Trophoblast cell (in vitro differentiated cells and primary cell): ENCODE measurements around the gene PDE4D.
A peak's percentile ranks its signal among the peaks of the same experiment; 100 is the strongest.

Experiments
- DNase-seq, 2 donors: peaks; one replicate each; pipeline ENCODE4 v3.0.0-alpha.2; 2016
- H2AFZ ChIP-seq: 2 replicates; pipeline ENCODE4 v1.6.1; 2013; ENCODE audit warnings: low read length, moderate library complexity, mild to moderate bottlenecking; ENCODE audit not compliant: insufficient read depth, poor library complexity
- H2AK5ac ChIP-seq: 2 replicates; pipeline ENCODE4 v1.6.1; 2013; ENCODE audit warnings: mild to moderate bottlenecking, low read length
- H2BK120ac ChIP-seq: 2 replicates; pipeline ENCODE4 v1.6.1; 2013; ENCODE audit warnings: low read length, mild to moderate bottlenecking, moderate library complexity; ENCODE audit not compliant: insufficient read depth, poor library complexity
- H2BK12ac ChIP-seq: 2 replicates; pipeline ENCODE4 v1.6.1; 2013; ENCODE audit warnings: mild to moderate bottlenecking, low read length, moderate library complexity
- H2BK5ac ChIP-seq: 2 replicates; pipeline ENCODE4 v1.6.1; 2013; ENCODE audit warnings: low read length, low read depth, moderate library complexity, mild to moderate bottlenecking; ENCODE audit not compliant: poor library complexity
- H3K14ac ChIP-seq: 2 replicates; pipeline ENCODE4 v1.6.1; 2013; ENCODE audit warnings: mild to moderate bottlenecking, low read length
- H3K18ac ChIP-seq: 2 replicates; pipeline ENCODE4 v1.6.1; 2013; ENCODE audit warnings: mild to moderate bottlenecking, low read length
- H3K23ac ChIP-seq: 2 replicates; pipeline ENCODE4 v1.6.1; 2013; ENCODE audit warnings: low read length
- H3K27ac ChIP-seq: 2 replicates; pipeline ENCODE4 v1.5.1; 2013; ENCODE audit warnings: low read depth, mild to moderate bottlenecking, inconsistent platforms, low read length, moderate library complexity
- H3K27me3 ChIP-seq: 2 replicates; pipeline ENCODE4 v1.6.1; 2013; ENCODE audit warnings: inconsistent platforms, mild to moderate bottlenecking, low read length, moderate library complexity; ENCODE audit not compliant: insufficient read depth
- H3K36me3 ChIP-seq, 2 experiments: 1 replicate in 1 of 2; 2 replicates in 1 of 2; pipeline ENCODE4 v1.6.1; 2013; ENCODE audit warnings: low read length in 2 of 2, mild to moderate bottlenecking in 2 of 2, moderate library complexity in 1 of 2; ENCODE audit not compliant: insufficient read depth in 2 of 2, control insufficient read depth in 1 of 2
- H3K4ac ChIP-seq: 2 replicates; pipeline ENCODE4 v1.6.1; 2013; ENCODE audit warnings: low read depth, mild to moderate bottlenecking, low read length, moderate library complexity
- H3K4me1 ChIP-seq, 2 experiments: 1 replicate in 1 of 2; 2 replicates in 1 of 2; pipeline ENCODE4 v1.6.1; 2013; ENCODE audit warnings: low read length in 2 of 2, mild to moderate bottlenecking in 2 of 2, moderate library complexity in 1 of 2; ENCODE audit not compliant: insufficient read depth in 2 of 2, control insufficient read depth in 1 of 2
- H3K4me2 ChIP-seq: 2 replicates; pipeline ENCODE4 v1.6.1; 2013; ENCODE audit warnings: inconsistent platforms, mild to moderate bottlenecking, low read length, moderate library complexity
- H3K4me3 ChIP-seq: 2 replicates; pipeline ENCODE4 v1.5.1; 2013; ENCODE audit warnings: mild to moderate bottlenecking, low read depth, low read length, inconsistent platforms
- H3K79me1 ChIP-seq: one replicate; pipeline ENCODE4 v1.6.1; 2013; ENCODE audit warnings: low read length
- H3K79me2 ChIP-seq: 2 replicates; pipeline ENCODE4 v1.6.1; 2013; ENCODE audit warnings: low read length, mild to moderate bottlenecking; ENCODE audit not compliant: control insufficient read depth, insufficient read depth, poor library complexity
- H3K9ac ChIP-seq: 2 replicates; pipeline ENCODE4 v1.6.1; 2013; ENCODE audit warnings: mild to moderate bottlenecking, low read length
- H3K9me3 ChIP-seq: 2 replicates; pipeline ENCODE4 v1.6.1; 2013; ENCODE audit warnings: low read depth, mild to moderate bottlenecking, control low read depth, inconsistent platforms, low read length; ENCODE audit not compliant: insufficient read depth
- H4K12ac ChIP-seq: 2 replicates; pipeline ENCODE4 v1.6.1; 2013; ENCODE audit warnings: low read depth, mild to moderate bottlenecking, low read length, moderate library complexity
- H4K8ac ChIP-seq: 2 replicates; pipeline ENCODE4 v1.6.1; 2013; ENCODE audit warnings: low read depth, mild to moderate bottlenecking, low read length, moderate library complexity
- H4K91ac ChIP-seq: one replicate; pipeline ENCODE4 v1.6.1; 2013; ENCODE audit warnings: low read depth, mild to moderate bottlenecking, low read length, moderate library complexity
- WGBS: extraction: QIAGEN DNeasy Blood & Tissue Kit; methylation state at CpG from one replicate; pipeline ENCODE4 v1.1.7; 2013; ENCODE audit warnings: missing lambda C conversion rate; ENCODE audit not compliant: insufficient read length, insufficient coverage; ENCODE audit errors: extremely low coverage; 5-methylcytosine and 5-hydroxymethylcytosine counted together

The PDE4D gene

DNA sequence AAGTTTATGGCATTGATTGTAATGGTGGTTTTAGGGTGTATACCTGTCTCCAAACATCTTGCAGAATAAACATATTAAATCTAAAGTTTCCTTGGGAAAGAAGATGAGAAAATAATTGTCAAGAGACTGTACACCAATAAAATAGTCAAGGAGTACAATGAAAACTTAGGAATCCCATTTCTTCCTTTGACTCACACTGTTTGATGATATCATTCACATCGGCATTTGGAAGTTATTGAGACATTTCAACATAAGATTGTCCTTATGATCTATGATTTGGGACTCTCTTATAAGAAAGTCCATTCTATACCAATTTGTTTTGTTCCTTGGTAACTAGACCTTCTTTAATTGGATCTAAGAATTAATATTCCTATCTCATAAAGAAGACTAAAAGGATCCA is 828.0 kb downstream of the PDE4D start:
- H3K4me2 ChIP-seq = no peak overlapping the region
- no peak overlapping the region for H4K8ac ChIP-seq
- no peak overlapping the region for H2AFZ ChIP-seq
- no peak overlapping the region for H3K4ac ChIP-seq
- no peak overlapping the region for H3K14ac ChIP-seq
- no peaks in the 10 kb centered on the region for H3K4me1 ChIP-seq
- DNase-seq = peak in 1 of 2 donors; percentile 42
- H3K23ac ChIP-seq = no peak overlapping the region
- H3K9ac ChIP-seq = no peak overlapping the region
- no peak overlapping the region for H3K18ac ChIP-seq
- H4K12ac ChIP-seq = no peak overlapping the region
- H3K9me3 ChIP-seq = no peaks in the 10 kb centered on the region
- H2AK5ac ChIP-seq = no peak overlapping the region
- H3K4me3 ChIP-seq = no peak overlapping the region
- H3K79me2 ChIP-seq = no peaks in the 10 kb centered on the region
- H3K79me1 ChIP-seq = no peaks in the 10 kb centered on the region
- no peak overlapping the region for H2BK5ac ChIP-seq
- no peak overlapping the region for H2BK120ac ChIP-seq
- no peak overlapping the region for H2BK12ac ChIP-seq
- H3K36me3 ChIP-seq = no peaks in the 10 kb centered on the region
- WGBS = no CpG with 5 or more reads among the region's 1 CpG
- H3K27me3 ChIP-seq = no peaks in the 10 kb centered on the region
- no peak overlapping the region for H4K91ac ChIP-seq
- H3K27ac ChIP-seq = no peak overlapping the region

DNA sequence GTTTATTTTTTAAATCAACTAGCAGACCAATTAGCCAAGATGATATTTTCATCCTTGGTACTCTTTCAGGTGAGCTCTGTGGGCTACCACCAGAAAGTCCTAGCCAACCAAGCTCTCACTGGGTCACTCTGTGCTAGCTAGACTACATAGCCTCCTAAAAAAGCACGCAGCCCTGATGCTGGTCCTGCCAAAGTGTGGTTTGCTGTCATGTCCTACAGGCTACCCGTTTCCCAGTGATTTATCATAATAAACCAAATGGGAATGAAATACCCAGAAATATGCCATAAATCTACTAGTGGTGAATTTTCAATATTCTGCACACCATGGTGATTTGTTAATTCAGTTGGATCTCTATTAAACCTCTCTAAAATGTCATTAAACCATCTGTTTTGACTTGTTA is 829.2 kb downstream of the PDE4D start:
- Histone ChIP-seq H3K4me3 (no peak overlapping the region), H3K4ac (no peak overlapping the region), H2AK5ac (no peak overlapping the region), H2AFZ (no peak overlapping the region), H3K79me1 (no peaks in the 10 kb centered on the region), H2BK5ac (no peak overlapping the region), H3K27me3 (no peaks in the 10 kb centered on the region), H3K79me2 (no peaks in the 10 kb centered on the region), H3K14ac (no peak overlapping the region), H3K36me3 (no peaks in the 10 kb centered on the region), H4K12ac (no peak overlapping the region), H2BK12ac (no peak overlapping the region), H3K9me3 (no peaks in the 10 kb centered on the region), H2BK120ac (no peak overlapping the region), H3K9ac (no peak overlapping the region), H4K8ac (no peak overlapping the region), H4K91ac (no peak overlapping the region), H3K27ac (no peak overlapping the region), H3K18ac (no peak overlapping the region), H3K4me2 (no peak overlapping the region), H3K23ac (no peak overlapping the region), H3K4me1 (no peaks in the 10 kb centered on the region)
- WGBS = no CpG with 5 or more reads among the region's 2 CpGs
- DNase-seq = no peak

DNA sequence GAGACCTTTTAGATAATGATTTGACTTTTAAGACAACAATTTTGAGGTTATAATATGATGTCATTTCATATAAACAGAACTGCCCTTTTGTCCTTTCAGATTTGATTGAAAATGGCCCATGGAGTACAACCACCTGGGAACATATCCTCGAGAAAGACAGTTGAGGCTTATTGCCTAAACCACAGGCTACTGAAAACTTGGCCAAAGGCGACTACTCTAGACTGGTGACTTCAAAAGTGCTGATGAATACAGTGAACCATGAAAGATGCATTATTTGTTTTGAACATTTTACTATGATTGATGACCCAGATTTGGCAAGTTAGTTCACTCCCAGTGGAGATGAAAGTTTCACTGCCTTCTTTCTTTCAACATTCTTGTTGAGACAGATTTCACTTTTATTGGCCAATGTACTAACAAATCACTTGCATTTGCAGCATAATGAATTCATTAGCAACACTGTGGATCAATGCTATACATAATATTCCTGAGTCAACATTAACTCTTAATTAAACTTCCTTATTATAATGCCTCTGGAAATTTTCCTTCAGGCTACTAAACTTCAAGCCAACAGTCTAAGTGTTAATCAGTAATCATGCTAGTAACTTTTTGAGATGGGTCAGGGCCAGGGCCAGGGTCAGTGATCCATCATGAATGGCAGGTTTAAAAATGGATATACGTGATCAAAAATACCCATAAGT is 830.4 kb downstream of the PDE4D start:
- Histone ChIP-seq H3K79me1 (no peaks in the 10 kb centered on the region), H3K14ac (no peak overlapping the region), H4K12ac (no peak overlapping the region), H3K9me3 (no peaks in the 10 kb centered on the region), H3K4ac (no peak overlapping the region), H2BK5ac (no peak overlapping the region), H3K4me2 (no peak overlapping the region), H4K91ac (no peak overlapping the region), H2BK120ac (no peak overlapping the region), H3K9ac (no peak overlapping the region), H4K8ac (no peak overlapping the region), H2BK12ac (no peak overlapping the region), H3K36me3 (no peaks in the 10 kb centered on the region), H3K4me1 (no peaks in the 10 kb centered on the region), H3K18ac (no peak overlapping the region), H3K4me3 (no peak overlapping the region), H2AK5ac (no peak overlapping the region), H3K23ac (no peak overlapping the region), H3K79me2 (no peaks in the 10 kb centered on the region), H2AFZ (no peak overlapping the region), H3K27ac (no peak overlapping the region), H3K27me3 (no peaks in the 10 kb centered on the region)
- no CpG with 5 or more reads among the region's 3 CpGs for WGBS
- no peak for DNase-seq

DNA sequence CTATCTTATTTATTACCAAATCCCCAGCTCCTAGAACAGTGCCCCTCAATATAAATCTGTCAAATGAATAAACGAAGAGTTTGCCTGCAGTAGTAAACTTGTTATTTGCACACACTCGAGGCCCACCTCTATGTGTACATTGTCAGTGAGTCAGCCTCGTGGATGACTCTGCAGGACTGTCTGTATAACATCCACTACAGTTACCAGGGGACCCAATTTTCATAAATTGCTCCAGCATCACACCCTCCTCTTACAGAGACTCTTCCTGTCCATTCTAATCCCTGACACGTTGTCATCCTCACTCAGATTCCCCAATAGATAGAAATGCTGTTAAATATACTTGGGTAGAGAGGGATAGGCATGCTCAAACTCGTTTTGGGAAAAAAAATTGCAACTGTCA is 832.1 kb downstream of the PDE4D start:
- Histone ChIP-seq H2AFZ (no peak overlapping the region), H3K4ac (no peak overlapping the region), H4K91ac (no peak overlapping the region), H3K18ac (no peak overlapping the region), H4K8ac (no peak overlapping the region), H3K27me3 (no peaks in the 10 kb centered on the region), H3K4me3 (no peak overlapping the region), H3K9me3 (no peaks in the 10 kb centered on the region), H2BK120ac (no peak overlapping the region), H3K14ac (no peak overlapping the region), H3K4me2 (no peak overlapping the region), H3K4me1 (no peaks in the 10 kb centered on the region), H2BK12ac (no peak overlapping the region), H3K36me3 (peaks cover 0 to 5% of the 10 kb centered on the region in 2 experiments), H3K9ac (no peak overlapping the region), H3K79me2 (no peaks in the 10 kb centered on the region), H3K23ac (no peak overlapping the region), H3K79me1 (no peaks in the 10 kb centered on the region), H2BK5ac (no peak overlapping the region), H2AK5ac (no peak overlapping the region), H4K12ac (no peak overlapping the region), H3K27ac (no peak overlapping the region)
- no peak for DNase-seq
- WGBS = no CpG with 5 or more reads among the region's 5 CpGs
